CD4-positive, CD25-positive, alpha-beta regulatory T cell (primary cell): ENCODE measurements around the gene HRH4. TPM values are rescaled to one million over a fixed set of nuclear protein-coding genes. Genes with fewer than 3 reads are reported as not detected.

ENCODE experiments used
- ATAC-seq, 2 donors: fragments of 150-1000 bp; cut with Tn5 transposase; one replicate each; pipeline ENCODE4 v1.10.0; 2021; ENCODE audit warnings: low read depth in 2 of 2, moderate number of reproducible peaks in 2 of 2, moderate library complexity in 1 of 2
- DNase-seq, 3 donors: peaks; one replicate each; pipeline versions ENCODE4 v3.0.0 to v3.0.0-alpha.2; 2012 to 2022; ENCODE audit warnings: mixed read lengths in 1 of 3
- H3K27ac ChIP-seq: one replicate; pipeline ENCODE4 v1.7.0; 2013; ENCODE audit warnings: mild to moderate bottlenecking, low read length; ENCODE audit not compliant: insufficient read depth, poor library complexity, severe bottlenecking
- H3K27me3 ChIP-seq: one replicate; pipeline ENCODE4 v1.7.0; 2013; ENCODE audit warnings: low read length; ENCODE audit not compliant: control insufficient read depth, insufficient read depth
- H3K36me3 ChIP-seq: one replicate; pipeline ENCODE4 v1.7.0; 2013; ENCODE audit warnings: mild to moderate bottlenecking, low read length, moderate library complexity; ENCODE audit not compliant: control insufficient read depth, insufficient read depth
- H3K4me1 ChIP-seq: 2 replicates; pipeline ENCODE4 v1.7.0; 2013; ENCODE audit warnings: mild to moderate bottlenecking, low read length; ENCODE audit not compliant: insufficient read depth, control insufficient read depth, poor library complexity, severe bottlenecking
- H3K4me3 ChIP-seq: one replicate; pipeline ENCODE4 v1.7.0; 2013; ENCODE audit warnings: low read depth, mild to moderate bottlenecking, low read length, moderate library complexity
- H3K9me3 ChIP-seq, 2 experiments: 1 replicate in 1 of 2; 2 replicates in 1 of 2; pipeline ENCODE4 v1.7.0; 2013; ENCODE audit warnings: low read length in 2 of 2, mild to moderate bottlenecking in 1 of 2, moderate library complexity in 1 of 2; ENCODE audit not compliant: control insufficient read depth in 2 of 2
- H3K27ac Mint-ChIP-seq, 3 donors: one replicate each; pipeline ENCODE4 v1.8.0; 2020 to 2022; ENCODE audit warnings: mild to moderate bottlenecking in 3 of 3, mixed read lengths in 3 of 3, moderate library complexity in 2 of 3
- H3K27me3 Mint-ChIP-seq: one replicate; pipeline ENCODE4 v1.8.0; 2022; ENCODE audit warnings: mild to moderate bottlenecking, mixed read lengths
- H3K36me3 Mint-ChIP-seq: one replicate; pipeline ENCODE4 v1.8.0; 2020; ENCODE audit warnings: mixed read lengths
- H3K4me1 Mint-ChIP-seq, 4 donors: one replicate each; pipeline ENCODE4 v1.8.0; 2020 to 2022; ENCODE audit warnings: mixed read lengths in 4 of 4, mild to moderate bottlenecking in 1 of 4
- H3K4me3 Mint-ChIP-seq, 4 donors: one replicate each; pipeline ENCODE4 v1.8.0; 2020 to 2022; ENCODE audit warnings: mild to moderate bottlenecking in 4 of 4, mixed read lengths in 4 of 4, moderate library complexity in 3 of 4
- H3K9me3 Mint-ChIP-seq, 7 donors: one replicate each; pipeline ENCODE4 v1.8.0; 2020 to 2022; ENCODE audit warnings: mixed read lengths in 7 of 7, mild to moderate bottlenecking in 3 of 7, moderate library complexity in 2 of 7
- polyA plus RNA-seq, 4 donors: library from polyadenylated mRNA; unstranded; fragments of 300-500 nt; fragmentation: Illumina TruSeq; gene quantifications; one replicate each; pipeline ENCODE4 v1.2.3, GENCODE V29; 2021
- total RNA-seq: library from RNA; stranded (reverse); gene quantifications from one replicate; pipeline ENCODE4 v1.2.3, GENCODE V29; 2022

Gene HRH4
- total and polyA plus RNA-seq, 5 donors from 2014 or later, result 0.18 to 1.5 (median 0.95) TPM

- Histone ChIP-seq H3K27me3 (no peaks in the 10 kb centered on the region), H3K27ac (no peak overlapping the region), H3K4me3 (no peak overlapping the region), H3K4me1 (no peaks in the 10 kb centered on the region), H3K9me3 (no peaks in the 10 kb centered on the region), H3K36me3 (peaks cover 43% of the 10 kb centered on the region)
- no peak overlapping the region for H3K27ac Mint-ChIP-seq
- peaks cover 5 to 28% (median 11%) of the 10 kb centered on the region in 4 donors for H3K4me1 Mint-ChIP-seq
- ATAC-seq (no peak), DNase-seq (peak in 1 of 3 donors; percentile 8)
- no peak overlapping the region for H3K4me3 Mint-ChIP-seq
- no peaks in the 10 kb centered on the region for H3K9me3 Mint-ChIP-seq
- H3K27me3 Mint-ChIP-seq, result no peaks in the 10 kb centered on the region
- peaks cover 59% of the 10 kb centered on the region for H3K36me3 Mint-ChIP-seq
Observed at GRCh38 chr18:24446453-24446852, 14.0 kb upstream of the HRH4 start.

GRCh38 chr18:24446953-24447538 is 13.4 kb upstream of the HRH4 start:
- no peak overlapping the region for H3K4me3 ChIP-seq
- H3K27ac Mint-ChIP-seq, result no peak overlapping the region
- H3K9me3 ChIP-seq, result no peaks in the 10 kb centered on the region
- DNase-seq (peak in 2 of 3 donors; percentile 3 to 13), ATAC-seq (no peak)
- H3K36me3 ChIP-seq, result peaks cover 45% of the 10 kb centered on the region
- H3K27me3 Mint-ChIP-seq, result no peaks in the 10 kb centered on the region
- H3K27ac ChIP-seq, result no peak overlapping the region
- peaks cover 5 to 28% (median 11%) of the 10 kb centered on the region in 4 donors for H3K4me1 Mint-ChIP-seq
- H3K27me3 ChIP-seq, result no peaks in the 10 kb centered on the region
- H3K4me1 ChIP-seq, result no peaks in the 10 kb centered on the region
- no peak overlapping the region for H3K4me3 Mint-ChIP-seq
- no peaks in the 10 kb centered on the region for H3K9me3 Mint-ChIP-seq
- H3K36me3 Mint-ChIP-seq, result peaks cover 59% of the 10 kb centered on the region

GRCh38 chr18:24447961-24448360 is 12.5 kb upstream of the HRH4 start:
- H3K27me3 ChIP-seq, result no peaks in the 10 kb centered on the region
- no peak overlapping the region for H3K4me3 ChIP-seq
- Mint-ChIP-seq H3K4me3 (no peak overlapping the region), H3K36me3 (peaks cover 62% of the 10 kb centered on the region), H3K27me3 (no peaks in the 10 kb centered on the region), H3K9me3 (no peaks in the 10 kb centered on the region), H3K4me1 (peaks cover 5 to 28% (median 11%) of the 10 kb centered on the region in 4 donors), H3K27ac (no peak overlapping the region)
- peaks cover 42% of the 10 kb centered on the region for H3K36me3 ChIP-seq
- no peaks in the 10 kb centered on the region for H3K9me3 ChIP-seq
- H3K4me1 ChIP-seq, result no peaks in the 10 kb centered on the region
- ATAC-seq (no peak), DNase-seq (no peak)
- no peak overlapping the region for H3K27ac ChIP-seq

- no peaks in the 10 kb centered on the region for H3K27me3 Mint-ChIP-seq
- peaks cover 16% of the 10 kb centered on the region for H3K36me3 Mint-ChIP-seq
- Histone ChIP-seq H3K4me3 (no peak overlapping the region), H3K4me1 (peaks cover 5% of the 10 kb centered on the region), H3K27me3 (no peaks in the 10 kb centered on the region), H3K27ac (no peak overlapping the region), H3K9me3 (no peaks in the 10 kb centered on the region), H3K36me3 (peaks cover 3% of the 10 kb centered on the region)
- H3K4me3 Mint-ChIP-seq, result no peak overlapping the region
- peaks cover 0 to 12% (median 4%) of the 10 kb centered on the region in 4 donors for H3K4me1 Mint-ChIP-seq
- H3K27ac Mint-ChIP-seq, result no peak overlapping the region
- peaks cover 0 to 4% (median 0%) of the 10 kb centered on the region in 7 donors for H3K9me3 Mint-ChIP-seq
- peak in 1 of 3 donors; percentile 8 for DNase-seq
- no peak for ATAC-seq
Observed at GRCh38 chr18:24456549-24456948, 3.9 kb upstream of the HRH4 start.

GRCh38 chr18:24459772-24460171 is 665 bp upstream of the HRH4 start:
- Mint-ChIP-seq H3K27ac (peak overlapping the region in 1 of 3 donors; percentile 20), H3K27me3 (no peaks in the 10 kb centered on the region), H3K4me3 (no peak overlapping the region), H3K9me3 (peaks cover 0 to 4% (median 0%) of the 10 kb centered on the region in 7 donors), H3K4me1 (peaks cover 3 to 18% (median 10%) of the 10 kb centered on the region in 4 donors), H3K36me3 (peaks cover 6% of the 10 kb centered on the region)
- peaks cover 9% of the 10 kb centered on the region for H3K4me1 ChIP-seq
- no peak for ATAC-seq
- no peak for DNase-seq
- H3K4me3 ChIP-seq, result no peak overlapping the region
- H3K27me3 ChIP-seq, result no peaks in the 10 kb centered on the region
- H3K9me3 ChIP-seq, result no peaks in the 10 kb centered on the region
- H3K27ac ChIP-seq, result no peak overlapping the region
- H3K36me3 ChIP-seq, result no peaks in the 10 kb centered on the region

- Histone ChIP-seq H3K27me3 (no peaks in the 10 kb centered on the region), H3K4me1 (peaks cover 9% of the 10 kb centered on the region), H3K9me3 (no peaks in the 10 kb centered on the region), H3K4me3 (peak overlapping the region; percentile 20), H3K36me3 (no peaks in the 10 kb centered on the region), H3K27ac (no peak overlapping the region)
- Mint-ChIP-seq H3K4me1 (peaks cover 3 to 18% (median 7%) of the 10 kb centered on the region in 4 donors), H3K4me3 (peak overlapping the region in 3 of 4 donors; percentile 9 to 76 (median 35)), H3K27ac (peak overlapping the region in 1 of 3 donors; percentile 45), H3K36me3 (no peaks in the 10 kb centered on the region), H3K9me3 (peaks cover 0 to 3% (median 0%) of the 10 kb centered on the region in 7 donors), H3K27me3 (peaks cover 7% of the 10 kb centered on the region)
- ATAC-seq, result no peak
- no peak for DNase-seq
Observed at GRCh38 chr18:24461996-24462395, 1.6 kb downstream of the HRH4 start.

GRCh38 chr18:24462838-24463775 is 2.7 kb downstream of the HRH4 start:
- peak overlapping the region in 2 of 3 donors; percentile 45 to 50 for H3K27ac Mint-ChIP-seq
- peak overlapping the region in 1 of 4 donors; percentile 76 for H3K4me3 Mint-ChIP-seq
- Histone ChIP-seq H3K9me3 (no peaks in the 10 kb centered on the region), H3K4me3 (peak overlapping the region; percentile 26), H3K27me3 (no peaks in the 10 kb centered on the region), H3K36me3 (no peaks in the 10 kb centered on the region), H3K4me1 (peaks cover 9% of the 10 kb centered on the region), H3K27ac (no peak overlapping the region)
- peaks cover 0 to 4% (median 1%) of the 10 kb centered on the region in 7 donors for H3K9me3 Mint-ChIP-seq
- H3K4me1 Mint-ChIP-seq, result peaks cover 0 to 18% (median 7%) of the 10 kb centered on the region in 4 donors
- no peaks in the 10 kb centered on the region for H3K36me3 Mint-ChIP-seq
- H3K27me3 Mint-ChIP-seq, result peaks cover 7% of the 10 kb centered on the region
- no peak for DNase-seq
- ATAC-seq, result no peak
